SK-N-SH treated with all-trans-retinoic acid at 6 μM for 48 hours (cell line): ENCODE results near the gene CALN1.

Source experiments
- ATAC-seq: fragments of 200-7000 bp; cut with Tn5 transposase; 3 replicates; pipeline ENCODE4 v1.9.1; 2020; ENCODE audit warnings: mild to moderate bottlenecking, moderate library complexity
- ARNTL ChIP-seq: fragments of 450-650 bp; formaldehyde crosslinking; IDR thresholded peaks from 2 replicates; pipeline ENCODE4 v1.5.0; 2020; ENCODE audit warnings: low read depth, mild to moderate bottlenecking, moderate library complexity, borderline replicate concordance
- CREB5 ChIP-seq: fragments of 250-450 bp; sonication (Bioruptor Pico); IDR thresholded peaks from 2 replicates; pipeline ENCODE4 v1.5.1; 2020; ENCODE audit warnings: low read depth, mild to moderate bottlenecking, moderate library complexity
- CSRNP3 ChIP-seq: fragments of 250-450 bp; sonication (Bioruptor Pico); IDR thresholded peaks from 2 replicates; pipeline ENCODE4 v1.5.1; 2021; ENCODE audit warnings: mild to moderate bottlenecking, moderate library complexity
- ESRRG ChIP-seq: fragments of 250-450 bp; sonication (Bioruptor Pico); IDR thresholded peaks from 2 replicates; pipeline ENCODE4 v1.6.1; 2021; ENCODE audit warnings: mild to moderate bottlenecking
- GLIS3 ChIP-seq: fragments of 250-450 bp; sonication (Bioruptor Pico); IDR thresholded peaks from 2 replicates; pipeline ENCODE4 v1.5.0; 2020; ENCODE audit warnings: mild to moderate bottlenecking, moderate library complexity
- OSR1 ChIP-seq: fragments of 250-450 bp; sonication (Bioruptor Pico); IDR thresholded peaks from 2 replicates; pipeline ENCODE4 v1.8.0; 2022; ENCODE audit warnings: moderate library complexity, mild to moderate bottlenecking, inconsistent platforms
- PATZ1 ChIP-seq: fragments of 250-450 bp; sonication (Bioruptor Pico); IDR thresholded peaks from 2 replicates; pipeline ENCODE4 v1.8.0; 2020; ENCODE audit warnings: mild to moderate bottlenecking, moderate library complexity, borderline replicate concordance
- POU6F1 ChIP-seq: fragments of 250-450 bp; sonication (Bioruptor Pico); IDR thresholded peaks from 2 replicates; pipeline ENCODE4 v1.8.0; 2021; ENCODE audit warnings: low read depth, mild to moderate bottlenecking, moderate library complexity, borderline replicate concordance
- PPARA ChIP-seq: fragments of 250-450 bp; sonication (Bioruptor Pico); IDR thresholded peaks from 2 replicates; pipeline ENCODE4 v1.5.0; 2020; ENCODE audit warnings: mild to moderate bottlenecking, borderline replicate concordance
- RARB ChIP-seq: fragments of 250-450 bp; sonication (Bioruptor Pico); IDR thresholded peaks from 2 replicates; pipeline ENCODE4 v1.8.0; 2021; ENCODE audit warnings: mild to moderate bottlenecking, moderate library complexity
- SNAI2 ChIP-seq: fragments of 250-450 bp; sonication (Bioruptor Pico); IDR thresholded peaks from 2 replicates; pipeline ENCODE4 v1.5.0; 2020; ENCODE audit warnings: mild to moderate bottlenecking, moderate library complexity
- TCF4 ChIP-seq: fragments of 250-450 bp; sonication (Bioruptor Pico); IDR thresholded peaks from 2 replicates; pipeline ENCODE4 v1.8.0; 2021; ENCODE audit warnings: mild to moderate bottlenecking, moderate library complexity, borderline replicate concordance
- TOX ChIP-seq: fragments of 250-450 bp; sonication (Bioruptor Pico); IDR thresholded peaks from 2 replicates; pipeline ENCODE4 v1.8.0; 2021; ENCODE audit warnings: mild to moderate bottlenecking, moderate library complexity, borderline replicate concordance
- TSHZ2 ChIP-seq: fragments of 250-450 bp; sonication (Bioruptor Pico); IDR thresholded peaks from 2 replicates; pipeline ENCODE4 v1.5.0; 2020; ENCODE audit warnings: mild to moderate bottlenecking, moderate library complexity
- ZC3H10 ChIP-seq: fragments of 250-450 bp; sonication (Bioruptor Pico); IDR thresholded peaks from 2 replicates; pipeline ENCODE4 v1.5.1; 2021; ENCODE audit warnings: mild to moderate bottlenecking, moderate library complexity
- ZFP3 ChIP-seq: fragments of 250-450 bp; sonication (Bioruptor Pico); IDR thresholded peaks from 2 replicates; pipeline ENCODE4 v1.5.0; 2020; ENCODE audit warnings: mild to moderate bottlenecking, moderate library complexity
- ZFP30 ChIP-seq: fragments of 450-650 bp; formaldehyde crosslinking; IDR thresholded peaks from 2 replicates; pipeline ENCODE4 v1.5.0; 2022; ENCODE audit warnings: mild to moderate bottlenecking, moderate library complexity
- ZNF565 ChIP-seq: fragments of 450-650 bp; formaldehyde crosslinking; conservative IDR thresholded peaks from 2 replicates; pipeline ENCODE4 v1.5.0; 2020; ENCODE audit warnings: low read depth, mild to moderate bottlenecking, moderate library complexity
- ZNF70 ChIP-seq: fragments of 450-650 bp; formaldehyde crosslinking; IDR thresholded peaks from 2 replicates; pipeline ENCODE4 v1.5.0; 2020; ENCODE audit warnings: mild to moderate bottlenecking, moderate library complexity
- ZNF8 ChIP-seq: fragments of 450-650 bp; formaldehyde crosslinking; IDR thresholded peaks from 2 replicates; pipeline ENCODE4 v1.5.0; 2020; ENCODE audit warnings: mild to moderate bottlenecking, moderate library complexity

CALN1 gene

GRCh38 chr7:72055426-72055825 lies 356.7 kb downstream of the CALN1 start:
- ATAC-seq, result no peak
- no peak for TF ChIP-seq TOX (CRISPR knock-in tag)
- no peak for TF ChIP-seq ZC3H10 (CRISPR knock-in tag)
- no peak for TF ChIP-seq ZNF565 (CRISPR knock-in tag)
- no peak for TF ChIP-seq CREB5
- TF ChIP-seq TSHZ2 (CRISPR knock-in tag), result no peak
- TF ChIP-seq ESRRG (CRISPR knock-in tag), result no peak
- TF ChIP-seq PATZ1 (CRISPR knock-in tag), result no peak
- no peak for TF ChIP-seq RARB (CRISPR knock-in tag)
- no peak for TF ChIP-seq CSRNP3
- TF ChIP-seq ZFP30 (CRISPR knock-in tag), result no peak
- TF ChIP-seq, all 23 proteins: peak for 0

- ATAC-seq, result no peak
- TF ChIP-seq ZNF8 (CRISPR knock-in tag) (no peak), ZNF565 (CRISPR knock-in tag) (no peak), SNAI2 (CRISPR knock-in tag) (no peak), TOX (CRISPR knock-in tag) (no peak), ZFP3 (CRISPR knock-in tag) (no peak), OSR1 (no peak), GLIS3 (CRISPR knock-in tag) (no peak), PATZ1 (CRISPR knock-in tag) (no peak), TSHZ2 (CRISPR knock-in tag) (no peak), ZNF70 (CRISPR knock-in tag) (no peak), ESRRG (CRISPR knock-in tag) (no peak), PPARA (CRISPR knock-in tag) (no peak), CREB5 (no peak), ZC3H10 (CRISPR knock-in tag) (no peak), TCF4 (CRISPR knock-in tag) (no peak), ARNTL (no peak), POU6F1 (CRISPR knock-in tag) (no peak)
Measured at GRCh38 chr7:72053292-72053691, 358.8 kb downstream of the CALN1 start.
